K562 (cell line): ENCODE results near the gene CD4. TPM values are rescaled to one million over a fixed set of nuclear protein-coding genes. Genes with fewer than 3 reads are reported as not detected.

Source experiments
- ATAC-seq: fragments of 200-7000 bp; cut with Tn5 transposase; 3 replicates; pipeline ENCODE4 v1.9.1; 2020; ENCODE audit warnings: moderate library complexity
- BruUV-seq: library from RNA; stranded (reverse); fragments of 400-500 nt; replicated peaks from 2 replicates; lab custom pipeline; 2021; lab: Mats Ljungman, UMichigan
- CTCF ChIA-PET: fragments of 300-600 bp; formaldehyde crosslinking; extraction: SDS; loops from one replicate; lab custom pipeline; 2021; ENCODE audit warnings: low intra/inter-chr PET ratio; lab: Yijun Ruan, JAX
- POLR2A ChIA-PET: fragments of 300-600, 350-650 bp; sonication (Branson Sonifier 250); formaldehyde crosslinking; extraction: SDS; loops from one replicate; lab custom pipeline; 2021; ENCODE audit warnings: antibody characterized with exemption, inconsistent platforms; lab: Yijun Ruan, JAX
- DNase-seq, 4 experiments: peaks; one replicate each; pipeline versions ENCODE4 v3.0.0 to v3.0.0-alpha.2; 2011 to 2018; ENCODE audit warnings: low spot score in 3 of 4, mixed read lengths in 3 of 4; ENCODE audit errors: extremely low read depth in 1 of 4
- FAIRE-seq: peaks from 2 replicates; lab custom pipeline; 2011; peaks lifted over from hg19 to GRCh38; lab: Jason Lieb, UNC
- H2AFZ ChIP-seq: 2 replicates; pipeline ENCODE4 v1.6.0; 2011; ENCODE audit warnings: low read depth, low read length, control low read depth, inconsistent platforms
- H3K27ac ChIP-seq: fragments of 200-600 bp; 3 replicates; pipeline ENCODE4 v1.8.0; 2011; ENCODE audit warnings: low read depth, mild to moderate bottlenecking, control low read depth, inconsistent platforms, low read length, moderate library complexity, mixed read lengths; ENCODE audit errors: extremely low read depth
- H3K27me3 ChIP-seq, 2 experiments: fragments of 300-600 bp in 1 of 2; 2 replicates in 1 of 2; 3 replicates in 1 of 2; pipeline versions ENCODE4 v1.6.0 to v1.8.0; 2011; ENCODE audit warnings: inconsistent platforms in 2 of 2, low read length in 2 of 2, mild to moderate bottlenecking in 1 of 2, mixed read lengths in 1 of 2, moderate library complexity in 1 of 2; ENCODE audit not compliant: control insufficient read depth in 2 of 2, insufficient read depth in 2 of 2
- H3K36me3 ChIP-seq: fragments of 300-600 bp; 3 replicates; pipeline ENCODE4 v1.8.0; 2011; ENCODE audit warnings: mild to moderate bottlenecking, low read length, inconsistent platforms; ENCODE audit not compliant: control insufficient read depth, insufficient read depth
- H3K4me1 ChIP-seq, 2 experiments: fragments of 200-600 bp in 1 of 2; replicated peaks in 1 of 2; 2 replicates in 1 of 2; 3 replicates in 1 of 2; pipeline versions ENCODE4 v1.5.1 to v1.8.0; 2011; ENCODE audit warnings: inconsistent platforms in 2 of 2, low read length in 2 of 2, mild to moderate bottlenecking in 1 of 2, mixed read lengths in 1 of 2, moderate library complexity in 1 of 2; ENCODE audit not compliant: control insufficient read depth in 2 of 2, insufficient read depth in 2 of 2
- H3K4me2 ChIP-seq: 2 replicates; pipeline ENCODE4 v1.6.1; 2011; ENCODE audit warnings: low read length, control low read depth, inconsistent platforms, mixed read lengths; ENCODE audit not compliant: insufficient read depth
- H3K4me3 ChIP-seq: fragments of 200-600 bp; sonication (generic), shearing (Covaris generic); 2 replicates; pipeline ENCODE4 v1.5.1; 2016; ENCODE audit warnings: control low read depth, inconsistent platforms
- H3K79me2 ChIP-seq: fragments of 200-600 bp; 3 replicates; pipeline ENCODE4 v1.8.0; 2011; ENCODE audit warnings: low read length, inconsistent platforms; ENCODE audit not compliant: control insufficient read depth, insufficient read depth
- H3K9ac ChIP-seq, 2 experiments: 2 replicates each; pipeline versions ENCODE4 v1.6.0 to v1.6.1; 2011; ENCODE audit warnings: low read depth in 2 of 2, low read length in 2 of 2, control low read depth in 1 of 2, inconsistent platforms in 1 of 2, mild to moderate bottlenecking in 1 of 2, mixed read lengths in 1 of 2; ENCODE audit not compliant: insufficient read depth in 1 of 2
- H3K9me1 ChIP-seq: one replicate; pipeline ENCODE4 v1.6.0; 2011; ENCODE audit warnings: inconsistent platforms, mild to moderate bottlenecking, low read length, moderate library complexity; ENCODE audit not compliant: control insufficient read depth, insufficient read depth
- H3K9me3 ChIP-seq: replicated peaks from 2 replicates; pipeline ENCODE4 v1.5.1; 2011; ENCODE audit warnings: low read depth, low read length, inconsistent platforms; ENCODE audit not compliant: control insufficient read depth, insufficient read depth
- H4K20me1 ChIP-seq: replicated peaks from 2 replicates; pipeline ENCODE4 v1.6.1; 2011; ENCODE audit warnings: low read length, inconsistent platforms, mixed read lengths; ENCODE audit not compliant: control insufficient read depth, insufficient read depth
- ATF3 ChIP-seq, 2 experiments: fragments of 450-650 bp in 1 of 2; sonication (generic) in 1 of 2; formaldehyde crosslinking in 1 of 2; IDR thresholded peaks in 1 of 2; conservative IDR thresholded peaks in 1 of 2; 2 replicates each; pipeline versions ENCODE4 v1.6.1 to v1.8.1; 2016 to 2023; ENCODE audit warnings: mild to moderate bottlenecking in 2 of 2, moderate library complexity in 2 of 2, inconsistent platforms in 1 of 2, missing genetic modification reagents in 1 of 2
- GATAD2B ChIP-seq: fragments of 450-650 bp; IDR thresholded peaks from 2 replicates; pipeline ENCODE4 v1.6.1; 2017; ENCODE audit warnings: mild to moderate bottlenecking, borderline replicate concordance
- HDAC6 ChIP-seq: IDR thresholded peaks from 2 replicates; pipeline ENCODE4 v1.6.1; 2012; ENCODE audit warnings: low read depth, mild to moderate bottlenecking, control low read depth, inconsistent platforms, low read length, moderate library complexity
- KHSRP ChIP-seq: fragments of 450-650 bp; IDR thresholded peaks from 2 replicates; pipeline ENCODE4 v1.6.1; 2017
- MEF2A ChIP-seq: IDR thresholded peaks from 2 replicates; pipeline ENCODE4 v1.6.1; 2011; ENCODE audit warnings: low read depth, mild to moderate bottlenecking, low read length, moderate library complexity; ENCODE audit not compliant: control insufficient read depth
- TAF15 ChIP-seq: fragments of 200-400 bp; formaldehyde crosslinking; IDR thresholded peaks from 2 replicates; pipeline ENCODE4 v1.6.1; 2017; ENCODE audit warnings: mild to moderate bottlenecking, low read depth, low read length, moderate library complexity
- TEAD4 ChIP-seq, 2 experiments: sonication (generic) in 1 of 2; formaldehyde crosslinking in 1 of 2; IDR thresholded peaks; 2 replicates each; pipeline versions ENCODE4 v1.6.1 to v1.8.0; 2012 to 2022; ENCODE audit warnings: borderline replicate concordance in 1 of 2, inconsistent platforms in 1 of 2, low read length in 1 of 2, mild to moderate bottlenecking in 1 of 2, missing genetic modification reagents in 1 of 2
- TSC22D4 ChIP-seq: fragments of 450-650 bp; IDR thresholded peaks from 2 replicates; pipeline ENCODE4 v1.6.1; 2016; ENCODE audit warnings: missing genetic modification characterization, missing biosample characterization, control low read depth
- ZBTB2 ChIP-seq: fragments of 450-650 bp; IDR thresholded peaks from 2 replicates; pipeline ENCODE4 v1.6.1; 2016; ENCODE audit warnings: antibody characterized with exemption
- ZBTB33 ChIP-seq: sonication (generic); formaldehyde crosslinking; IDR thresholded peaks from 2 replicates; pipeline ENCODE4 v1.8.1; 2023; ENCODE audit warnings: mild to moderate bottlenecking, missing genetic modification reagents
- ZBTB5 ChIP-seq: fragments of 450-650 bp; IDR thresholded peaks from 2 replicates; pipeline ENCODE4 v1.6.1; 2017; ENCODE audit warnings: antibody characterized with exemption
- ZBTB7A ChIP-seq: IDR thresholded peaks from 2 replicates; pipeline ENCODE4 v1.6.1; 2011; ENCODE audit warnings: low read depth, mild to moderate bottlenecking, low read length, moderate library complexity, borderline replicate concordance; ENCODE audit not compliant: control insufficient read depth
- ZNF274 ChIP-seq: IDR thresholded peaks from 2 replicates; pipeline ENCODE4 v1.6.1; 2011; ENCODE audit warnings: low read depth, mild to moderate bottlenecking, low read length, moderate library complexity, borderline replicate concordance
- ZNF644 ChIP-seq: fragments of 200-800 bp; sonication (Bioruptor generic); IDR thresholded peaks from 2 replicates; pipeline ENCODE4 v1.6.1; 2016; ENCODE audit warnings: low read depth, missing genetic modification characterization, missing compliant biosample characterization
- WGBS: fragments of 100-300 bp; shearing (Covaris generic); methylation state at CpG from one replicate; pipeline ENCODE4 v1.1.6; 2016; ENCODE audit warnings: low coverage, mixed read lengths; ENCODE audit not compliant: insufficient coverage; ENCODE audit errors: missing lambda C conversion rate; 5-methylcytosine and 5-hydroxymethylcytosine counted together
- in situ Hi-C: fragments of 300-500 bp; cut with MboI; formaldehyde crosslinking; loops from 4 replicates; pipeline ENCODE4 v1.15.0; 2018; ENCODE audit warnings: inconsistent platforms, mixed read lengths
- intact Hi-C: fragments of 100-400 bp; cut with micrococcal nuclease; formaldehyde crosslinking; loops from 2 replicates; pipeline ENCODE4 v1.14.2; 2022
- polyA plus RNA-seq, 8 experiments: library from polyadenylated mRNA; depleted of rRNA in 4 of 8; stranded (reverse) in 5 of 8; unstranded in 3 of 8; fragments of >200 nt; fragmentation: Nextera tagmentation in 2 of 8; fragmentation: Illumina TruSeq in 1 of 8; extraction: Ambion mirVana in 2 of 8; extraction: Trizol in 1 of 8; gene quantifications; 2 replicates each; pipeline versions ENCODE4 v1.2.1 to v1.2.3, GENCODE V29; 2011 to 2014; ENCODE audit warnings: inconsistent platforms in 1 of 8, missing spikeins in 1 of 8
- total RNA-seq, 7 experiments: library from RNA; depleted of rRNA in 6 of 7; stranded (reverse); fragments of >200 nt in 6 of 7; fragmentation: Illumina TruSeq in 2 of 7; extraction: Trizol in 2 of 7; gene quantifications; 2 replicates each; pipeline versions ENCODE4 v1.2.1 to v1.2.3, GENCODE V29; 2011 to 2021; ENCODE audit warnings: low replicate concordance in 1 of 7

CD4 gene
- total and polyA plus RNA-seq, 9 of the 15 experiments (the other 6 are each of a cell fraction or from before 2014, with no cell fraction given): 0.06 to 0.27 (median 0.09) TPM; not detected in 5

- TF ChIP-seq ZBTB7A (no peak), ZBTB2 (no peak), GATAD2B (no peak), ZBTB5 (no peak), KHSRP (no peak), TAF15 (no peak)
These were observed 45.5 kb downstream of the CD4 start (continued) for GRCh38 chr12:6834873-6835272.

GRCh38 chr12:6836851-6837250 is 47.5 kb downstream of the CD4 start:
- intact Hi-C loops: no loop called here
- Histone ChIP-seq H3K9me1 (no peaks in the 10 kb centered on the region), H3K4me3 (no peak overlapping the region), H3K4me2 (no peak overlapping the region), H3K27ac (no peak overlapping the region), H4K20me1 (no peaks in the 10 kb centered on the region; the same call in 1 of the 2 replicates), H3K9me3 (no peaks in the 10 kb centered on the region), H3K36me3 (peaks cover 57% of the 10 kb centered on the region; the same call in 2 of the 3 replicates), H3K27me3 (no peaks in the 10 kb centered on the region), H3K79me2 (no peaks in the 10 kb centered on the region), H2AFZ (no peak overlapping the region), H3K4me1 (peaks cover 3 to 39% of the 10 kb centered on the region in 2 experiments; a peak in 4 of 5 replicates), H3K9ac (no peak overlapping the region)
- FAIRE-seq: no peak
- ChIA-PET CTCF (no interaction called here), POLR2A (interaction anchor here (0.6 to 1.2 kb wide), 3 partner anchors 10 to 859 kb away, joined by 3 to 5 read pairs (median 3); partner anchors contain the start of gene GDF3)
- no peak for ATAC-seq
- in situ Hi-C loops: no loop called here
- 94% methylated on average over 10 of the region's 16 CpGs for WGBS
- no TSS peak for BruUV-seq
- DNase-seq: no peak
- TF ChIP-seq TEAD4 (IDR thresholded peaks at IDR 0.05; ENCODE audit: low read length) (no peak), TEAD4 (CRISPR knock-in tag; IDR thresholded peaks at IDR 0.05; ENCODE audit: borderline replicate concordance) (no peak), ATF3 (IDR thresholded peaks at IDR 0.05) (no peak), ATF3 (CRISPR knock-in tag; conservative IDR thresholded peaks at IDR 0.05) (no peak), ZBTB33 (CRISPR knock-in tag) (no peak), ZNF274 (no peak), ZNF644 (tag) (no peak), HDAC6 (no peak), TSC22D4 (tag) (no peak), MEF2A (no peak)
